GM18499 (cell line): ENCODE measurements around the gene RIOX2.
"Not testable (repeated sequence)": the region's sequence is repeated elsewhere in the genome, so short reads cannot be mapped to it uniquely, and the experiment has no call there.

Source experiments
- ATAC-seq: cut with Tn5 transposase; IDR thresholded peaks from one replicate; pipeline ENCODE4 v1.9.1; 2021; ENCODE audit warnings: moderate number of reproducible peaks; ENCODE audit not compliant: insufficient read depth, unreplicated experiment

Gene RIOX2

GRCh38 chr3:97927704-97928103 is 44.5 kb downstream of the RIOX2 start:
- ATAC-seq: no peak

GRCh38 chr3:97917813-97918536 is 54.3 kb downstream of the RIOX2 start:
- ATAC-seq: no peak

GRCh38 chr3:97916576-97916975 is 55.7 kb downstream of the RIOX2 start:
- no peak for ATAC-seq

- ATAC-seq: no peak
Measured at GRCh38 chr3:97914388-97914787, 57.8 kb downstream of the RIOX2 start.

GRCh38 chr3:97911459-97911858 is 60.8 kb downstream of the RIOX2 start:
- no peak for ATAC-seq

GRCh38 chr3:97910931-97911351 is 61.3 kb downstream of the RIOX2 start:
- no peak for ATAC-seq

- ATAC-seq: not testable (repeated sequence)
Measured at GRCh38 chr3:97910236-97910831, 61.9 kb downstream of the RIOX2 start.

- ATAC-seq: not testable (repeated sequence)
Measured at GRCh38 chr3:97909830-97910229, 62.4 kb downstream of the RIOX2 start.

- ATAC-seq: no peak
Measured at GRCh38 chr3:97901313-97902248, 70.7 kb downstream of the RIOX2 start.

- ATAC-seq: no peak
Measured at GRCh38 chr3:97899331-97899730, 72.9 kb downstream of the RIOX2 start.

GRCh38 chr3:97896547-97896946 is 75.7 kb downstream of the RIOX2 start:
- ATAC-seq: no peak

- no peak for ATAC-seq
Measured at GRCh38 chr3:97896129-97896528, 76.1 kb downstream of the RIOX2 start.

- ATAC-seq: peak; percentile 58
Measured at GRCh38 chr3:97895216-97895615, 77.0 kb downstream of the RIOX2 start.

GRCh38 chr3:97892852-97893251 is 79.4 kb downstream of the RIOX2 start:
- ATAC-seq: no peak
